GM13976 (cell line): ENCODE data around the gene NXPH2.

Source experiments
- DNase-seq: peaks from one replicate; pipeline ENCODE4 v3.0.0; 2012; ENCODE audit warnings: low spot score
- CTCF ChIP-seq: IDR thresholded peaks from 2 replicates; pipeline ENCODE4 v1.5.1; 2012; ENCODE audit warnings: borderline replicate concordance, mild to moderate bottlenecking; ENCODE audit not compliant: insufficient read depth; ENCODE audit errors: extremely low read depth, missing control alignments, control extremely low read depth
- in situ Hi-C: fragments of 300-500 bp; cut with MboI; formaldehyde crosslinking; loops from one replicate; pipeline ENCODE4 v1.12.0; 2022; ENCODE audit warnings: low sequenced_read_pairs, mixed read lengths, inconsistent platforms; ENCODE audit not compliant: unreplicated experiment

Gene NXPH2

GRCh38 chr2:138620431-138620830 is 159.8 kb downstream of the NXPH2 start:
- no peak for TF ChIP-seq CTCF
- in situ Hi-C loops = no loop called here

More at GRCh38 chr2:138620431-138620830, 159.8 kb downstream of the NXPH2 start:
- DNase-seq = no peak
